LNCAP (cell line): ENCODE data around the gene CALML3.

Experiments
- TF ChIP-seq, protein P1 (sequence below): fragments of 450-650 bp; IDR thresholded peaks from 2 replicates; pipeline ENCODE4 v1.5.1; 2017; ENCODE audit warnings: mild to moderate bottlenecking

CALML3 gene

DNA sequence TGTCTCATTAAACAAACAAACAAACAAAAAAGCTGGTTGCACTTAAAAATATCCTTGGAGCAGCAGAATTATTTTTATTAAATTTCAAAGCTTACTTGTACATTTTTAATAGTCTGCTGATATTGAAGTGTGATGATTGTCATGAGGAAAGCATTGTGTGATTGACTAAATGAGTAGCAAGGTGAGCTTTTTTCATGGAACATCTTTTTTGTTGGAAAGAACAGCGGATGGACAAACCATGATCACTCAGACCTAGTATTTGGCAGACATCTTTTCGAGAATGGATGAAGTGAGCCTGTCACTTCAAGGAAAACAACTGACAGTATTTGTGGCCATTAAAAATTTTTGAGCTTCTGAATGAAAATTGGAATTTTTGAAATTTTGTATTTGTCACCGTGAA lies 5.7 kb upstream of the CALML3 start:
- TF ChIP-seq, protein P1, sequence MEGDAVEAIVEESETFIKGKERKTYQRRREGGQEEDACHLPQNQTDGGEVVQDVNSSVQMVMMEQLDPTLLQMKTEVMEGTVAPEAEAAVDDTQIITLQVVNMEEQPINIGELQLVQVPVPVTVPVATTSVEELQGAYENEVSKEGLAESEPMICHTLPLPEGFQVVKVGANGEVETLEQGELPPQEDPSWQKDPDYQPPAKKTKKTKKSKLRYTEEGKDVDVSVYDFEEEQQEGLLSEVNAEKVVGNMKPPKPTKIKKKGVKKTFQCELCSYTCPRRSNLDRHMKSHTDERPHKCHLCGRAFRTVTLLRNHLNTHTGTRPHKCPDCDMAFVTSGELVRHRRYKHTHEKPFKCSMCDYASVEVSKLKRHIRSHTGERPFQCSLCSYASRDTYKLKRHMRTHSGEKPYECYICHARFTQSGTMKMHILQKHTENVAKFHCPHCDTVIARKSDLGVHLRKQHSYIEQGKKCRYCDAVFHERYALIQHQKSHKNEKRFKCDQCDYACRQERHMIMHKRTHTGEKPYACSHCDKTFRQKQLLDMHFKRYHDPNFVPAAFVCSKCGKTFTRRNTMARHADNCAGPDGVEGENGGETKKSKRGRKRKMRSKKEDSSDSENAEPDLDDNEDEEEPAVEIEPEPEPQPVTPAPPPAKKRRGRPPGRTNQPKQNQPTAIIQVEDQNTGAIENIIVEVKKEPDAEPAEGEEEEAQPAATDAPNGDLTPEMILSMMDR: no peak

DNA sequence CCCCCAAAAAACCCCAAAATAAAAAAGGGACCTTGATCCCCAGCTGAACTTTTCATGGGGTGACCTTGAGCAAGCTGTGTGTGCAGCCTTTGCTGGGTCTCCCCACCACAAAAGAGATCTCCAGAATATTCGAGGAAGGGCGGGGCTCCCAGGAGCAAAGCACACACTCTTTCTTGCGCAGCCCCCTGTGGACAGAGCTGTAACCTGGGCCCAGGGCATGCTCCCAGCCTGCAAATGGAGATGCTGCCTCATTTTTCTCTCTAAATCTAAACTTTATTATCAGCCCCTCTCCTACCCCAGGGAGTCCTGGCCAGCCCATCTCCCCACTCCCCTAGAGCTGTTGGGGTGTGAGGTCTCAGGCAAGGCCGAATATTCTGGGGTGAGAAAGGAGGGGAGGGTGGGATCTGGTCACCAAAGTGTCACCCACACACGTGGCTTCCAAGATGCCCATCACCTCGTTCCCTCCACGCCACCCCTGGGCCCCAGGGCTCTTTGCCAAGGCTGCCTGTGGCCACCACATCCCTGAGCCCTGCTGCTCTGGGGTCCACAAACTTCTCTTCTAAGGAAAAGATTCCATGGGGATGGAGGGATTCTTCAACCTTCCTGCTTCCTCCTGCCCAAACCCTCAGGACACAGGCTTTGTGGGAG lies 1.7 kb upstream of the CALML3 start:
- TF ChIP-seq, protein P1: no peak

DNA sequence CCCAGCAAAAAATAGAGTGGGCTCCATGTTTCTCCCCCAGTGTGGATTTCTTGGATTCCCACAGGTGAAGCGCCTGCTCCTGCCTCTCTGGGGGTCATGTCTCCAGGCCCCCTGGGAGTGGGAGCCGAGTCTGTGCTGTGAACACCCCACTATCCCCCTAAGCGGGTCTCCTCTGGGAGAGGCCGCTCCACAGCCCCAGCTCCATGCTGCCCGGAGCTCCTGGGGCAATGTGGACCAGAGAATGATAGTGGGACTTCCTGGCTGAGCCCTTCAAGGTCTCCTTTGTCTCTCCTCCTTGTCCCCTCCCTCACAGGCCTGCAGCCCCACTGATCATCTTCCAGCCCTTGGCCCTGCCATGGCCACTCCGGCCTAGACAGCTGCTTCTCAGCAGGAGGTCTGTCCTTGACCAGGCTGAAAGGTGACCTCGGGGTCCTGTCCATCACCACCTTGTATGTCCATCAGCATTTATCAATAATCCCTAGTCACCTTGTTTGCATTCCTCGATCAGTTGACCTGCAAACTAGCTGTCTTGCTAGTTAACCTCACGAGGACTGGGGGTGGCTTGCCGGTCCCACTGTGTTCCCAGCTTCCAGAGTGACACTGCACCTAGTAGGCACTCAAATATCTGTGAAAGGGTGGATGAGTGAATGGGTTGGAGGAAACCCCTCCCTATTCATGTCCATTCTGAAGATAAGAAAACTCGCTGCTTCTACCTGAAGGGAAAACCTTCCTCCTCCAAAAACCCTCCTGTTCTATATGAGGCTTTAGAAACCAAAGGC lies 776 bp upstream of the CALML3 start:
- TF ChIP-seq, protein P1: no peak

DNA sequence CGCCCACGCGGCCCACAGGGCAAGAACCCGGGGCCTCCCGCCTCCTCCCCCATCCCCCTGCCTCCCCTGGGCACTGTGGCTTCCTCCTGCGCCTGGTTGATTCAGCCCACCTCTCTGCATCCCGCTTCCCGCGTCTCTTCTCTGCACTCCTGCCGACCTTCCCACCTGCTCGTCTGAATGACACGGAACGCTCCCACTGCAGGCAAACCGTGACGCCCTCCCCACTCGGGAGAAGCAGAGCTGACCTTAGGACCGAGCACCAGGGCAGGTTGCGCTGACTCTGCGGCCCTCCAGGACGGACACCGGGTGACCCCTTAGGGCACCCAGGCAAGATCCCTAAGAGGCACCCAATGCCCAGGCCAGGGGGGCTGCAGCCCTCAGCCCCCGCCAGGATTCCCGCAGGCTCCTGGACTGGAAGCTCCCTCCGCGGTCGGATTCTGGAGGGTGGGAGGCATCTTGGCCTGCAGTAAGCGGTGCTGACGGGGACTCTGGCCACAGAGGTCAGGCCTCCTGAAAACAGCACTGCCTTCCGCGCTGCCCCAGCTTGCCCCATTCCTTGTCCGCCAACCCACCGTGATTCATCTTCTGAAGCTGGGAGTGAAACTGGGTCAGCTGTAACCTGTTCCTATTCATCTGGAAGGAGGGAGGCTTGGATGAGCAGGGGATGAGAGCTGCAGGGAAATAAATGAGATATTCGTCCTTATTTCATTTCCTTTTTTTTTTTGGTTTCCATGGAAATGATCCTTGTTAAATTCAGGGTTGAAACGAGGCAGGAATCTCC lies 990 bp downstream of the CALML3 start:
- TF ChIP-seq, protein P1: no peak

DNA sequence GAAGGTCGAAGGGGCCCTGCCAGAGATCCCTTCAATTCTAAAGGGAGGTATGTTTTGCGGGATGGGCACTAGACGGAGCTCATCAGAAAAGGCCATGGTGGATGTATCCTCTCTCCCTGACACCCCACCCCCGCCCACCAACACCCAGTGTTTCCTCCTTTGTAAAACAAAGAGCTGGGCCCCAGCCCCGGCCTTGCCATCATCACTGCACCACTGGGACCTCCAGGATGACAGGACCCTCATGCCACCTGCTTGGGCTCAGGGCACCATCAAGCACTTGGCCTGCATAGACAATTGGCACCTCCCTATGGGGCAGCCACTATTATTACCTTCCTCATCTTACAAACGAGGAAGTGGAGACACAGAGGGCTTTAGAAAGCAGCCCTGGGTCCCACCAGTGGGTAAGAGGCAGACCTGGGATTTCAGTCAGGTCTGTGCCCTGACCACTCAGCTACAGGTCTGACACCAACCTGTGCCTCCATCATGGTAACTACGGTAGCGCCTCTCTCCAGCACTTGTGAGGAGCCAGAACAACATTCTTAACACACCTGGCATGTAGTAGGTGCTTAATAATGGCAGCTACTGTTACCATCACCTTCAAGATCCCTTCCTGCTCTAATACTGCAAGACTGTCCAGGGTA lies 2.0 kb downstream of the CALML3 start:
- TF ChIP-seq, protein P1: no peak

DNA sequence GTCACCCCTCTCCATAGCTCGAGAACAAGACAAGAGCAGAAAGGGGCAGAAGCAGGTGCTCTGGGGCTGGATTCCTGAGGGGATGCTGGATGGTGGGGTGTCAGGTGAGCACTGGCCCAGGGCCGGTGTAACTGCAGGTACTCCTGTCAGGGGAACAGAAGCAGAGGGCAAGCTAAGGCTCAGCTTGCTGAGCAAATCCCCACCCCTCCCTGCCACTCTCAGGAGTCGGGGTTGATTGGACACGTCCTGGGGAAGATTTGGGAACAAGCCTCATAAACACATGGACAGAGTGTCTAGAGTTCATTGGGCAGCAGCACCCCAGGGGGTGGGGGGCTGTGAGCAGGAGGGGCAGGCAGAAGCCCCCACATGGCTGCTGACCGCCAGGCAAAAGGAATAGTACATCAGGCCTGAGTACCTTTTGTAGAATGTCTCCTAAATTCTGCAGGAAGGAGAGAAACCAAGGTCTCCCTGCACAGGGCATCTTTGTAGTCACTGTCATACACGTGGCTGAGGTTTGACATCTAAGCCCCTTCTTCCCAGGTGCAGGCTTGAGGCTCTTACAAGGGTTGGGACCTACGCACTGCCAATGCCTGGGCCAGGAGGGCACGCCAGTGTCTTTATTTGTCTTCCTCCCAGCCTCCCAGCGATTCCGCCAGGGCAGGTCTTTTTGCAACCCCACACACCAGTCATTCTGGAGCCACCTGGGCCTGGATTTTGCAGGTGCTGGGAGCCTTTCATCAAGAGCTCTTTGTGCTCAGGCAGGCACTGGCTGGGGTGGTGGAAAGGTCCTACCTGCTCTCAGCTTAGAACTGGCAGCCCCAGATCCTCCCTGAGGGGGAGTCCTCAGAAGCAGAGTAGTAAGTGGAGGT lies 2.8 kb downstream of the CALML3 start:
- TF ChIP-seq, protein P1: no peak
